Nephron progenitor cell (in vitro differentiated cells): ENCODE measurements around the gene FEM1B.

Experiments used
- DNase-seq: peaks from one replicate; pipeline ENCODE4 v3.0.0; 2021
- H3K27ac Mint-ChIP-seq: 2 replicates; pipeline ENCODE4 v1.8.0; 2021; ENCODE audit warnings: mild to moderate bottlenecking, moderate library complexity, mixed read lengths
- H3K27me3 Mint-ChIP-seq: 2 replicates; pipeline ENCODE4 v1.8.0; 2021; ENCODE audit warnings: mild to moderate bottlenecking, low read depth, mixed read lengths; ENCODE audit not compliant: poor library complexity
- H3K36me3 Mint-ChIP-seq: 2 replicates; pipeline ENCODE4 v1.8.0; 2021; ENCODE audit warnings: low read depth, mixed read lengths
- H3K4me1 Mint-ChIP-seq: 2 replicates; pipeline ENCODE4 v1.8.0; 2021; ENCODE audit warnings: mixed read lengths
- H3K4me3 Mint-ChIP-seq: 2 replicates; pipeline ENCODE4 v1.8.0; 2021; ENCODE audit warnings: mild to moderate bottlenecking, moderate library complexity, mixed read lengths
- H3K9me3 Mint-ChIP-seq: 2 replicates; pipeline ENCODE4 v1.8.0; 2021; ENCODE audit warnings: mild to moderate bottlenecking, moderate library complexity, mixed read lengths
- TF ChIP-seq, protein P1 (sequence below): fragments of 200-600 bp; sonication (generic); IDR thresholded peaks from 2 replicates; pipeline ENCODE4 v1.5.0; 2021; ENCODE audit warnings: antibody characterized with exemption

Gene FEM1B

DNA sequence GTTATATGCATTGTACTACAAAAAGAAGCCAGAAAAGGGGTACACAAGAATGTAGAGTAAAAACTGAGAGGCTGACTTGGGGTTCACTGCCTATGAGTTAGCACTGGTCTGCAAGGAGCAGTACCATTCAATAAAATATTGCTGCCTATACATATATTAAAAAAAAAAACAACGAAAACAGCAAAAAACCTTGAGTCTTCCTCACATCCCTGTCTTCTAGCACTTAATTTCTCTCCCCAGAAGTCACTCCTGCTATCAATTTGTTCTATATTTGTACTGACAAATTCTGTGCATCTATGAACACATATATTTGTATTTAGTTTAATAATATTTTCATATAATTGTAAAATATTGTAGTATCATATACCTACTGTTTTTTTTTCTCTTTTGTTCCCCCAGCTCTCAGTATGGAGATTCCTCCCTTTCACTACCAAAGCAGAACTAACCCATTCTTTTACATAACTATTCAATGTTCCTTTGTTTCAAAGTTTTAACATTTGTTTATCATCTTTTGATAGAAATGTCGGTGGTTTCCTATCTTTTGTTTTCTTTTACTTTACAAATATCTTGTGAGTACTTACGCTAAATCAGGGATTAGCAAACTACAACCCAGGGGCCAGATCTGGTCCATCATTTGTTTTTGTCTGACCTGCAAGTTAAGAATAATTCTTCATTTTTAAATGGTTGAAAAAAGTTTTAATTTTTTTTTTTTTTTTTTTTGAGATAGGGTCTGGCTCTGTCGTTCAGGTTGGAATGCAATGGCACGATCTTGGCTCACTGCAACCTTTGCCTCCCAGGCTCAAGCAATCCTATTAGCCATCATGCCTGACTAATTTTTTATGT is 14.8 kb upstream of the FEM1B start:
- no peak overlapping the region for H3K27ac Mint-ChIP-seq
- no peak overlapping the region for H3K4me3 Mint-ChIP-seq
- no peaks in the 10 kb centered on the region for H3K36me3 Mint-ChIP-seq
- no peaks in the 10 kb centered on the region for H3K4me1 Mint-ChIP-seq
- no peaks in the 10 kb centered on the region for H3K9me3 Mint-ChIP-seq
- H3K27me3 Mint-ChIP-seq: peaks cover 6% of the 10 kb centered on the region
- TF ChIP-seq, protein P1, sequence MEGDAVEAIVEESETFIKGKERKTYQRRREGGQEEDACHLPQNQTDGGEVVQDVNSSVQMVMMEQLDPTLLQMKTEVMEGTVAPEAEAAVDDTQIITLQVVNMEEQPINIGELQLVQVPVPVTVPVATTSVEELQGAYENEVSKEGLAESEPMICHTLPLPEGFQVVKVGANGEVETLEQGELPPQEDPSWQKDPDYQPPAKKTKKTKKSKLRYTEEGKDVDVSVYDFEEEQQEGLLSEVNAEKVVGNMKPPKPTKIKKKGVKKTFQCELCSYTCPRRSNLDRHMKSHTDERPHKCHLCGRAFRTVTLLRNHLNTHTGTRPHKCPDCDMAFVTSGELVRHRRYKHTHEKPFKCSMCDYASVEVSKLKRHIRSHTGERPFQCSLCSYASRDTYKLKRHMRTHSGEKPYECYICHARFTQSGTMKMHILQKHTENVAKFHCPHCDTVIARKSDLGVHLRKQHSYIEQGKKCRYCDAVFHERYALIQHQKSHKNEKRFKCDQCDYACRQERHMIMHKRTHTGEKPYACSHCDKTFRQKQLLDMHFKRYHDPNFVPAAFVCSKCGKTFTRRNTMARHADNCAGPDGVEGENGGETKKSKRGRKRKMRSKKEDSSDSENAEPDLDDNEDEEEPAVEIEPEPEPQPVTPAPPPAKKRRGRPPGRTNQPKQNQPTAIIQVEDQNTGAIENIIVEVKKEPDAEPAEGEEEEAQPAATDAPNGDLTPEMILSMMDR: no peak
- no peak for DNase-seq

DNA sequence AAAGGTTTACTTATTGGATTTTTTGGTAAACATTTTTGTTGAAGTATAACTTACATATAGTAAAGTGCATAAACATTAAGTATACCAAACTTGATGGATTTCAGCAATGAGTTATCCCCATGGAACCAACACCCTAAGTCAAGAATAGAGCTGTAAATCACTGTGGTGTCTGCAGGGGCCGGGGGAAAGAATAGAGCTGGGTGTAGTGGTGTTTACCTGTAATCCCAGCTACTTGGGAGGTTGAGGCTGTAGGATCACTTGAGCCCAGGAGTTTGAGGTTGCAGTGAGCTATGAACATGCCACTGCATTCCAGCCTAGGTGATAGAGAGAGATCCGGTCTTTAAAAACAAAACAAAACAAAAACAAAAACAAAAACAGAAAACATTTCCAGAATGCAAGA is 13.3 kb upstream of the FEM1B start:
- DNase-seq: no peak
- TF ChIP-seq, protein P1: no peak
- H3K27me3 Mint-ChIP-seq: peaks cover 6% of the 10 kb centered on the region
- H3K4me1 Mint-ChIP-seq: no peaks in the 10 kb centered on the region
- no peaks in the 10 kb centered on the region for H3K36me3 Mint-ChIP-seq
- no peak overlapping the region for H3K4me3 Mint-ChIP-seq
- H3K9me3 Mint-ChIP-seq: no peaks in the 10 kb centered on the region
- no peak overlapping the region for H3K27ac Mint-ChIP-seq

DNA sequence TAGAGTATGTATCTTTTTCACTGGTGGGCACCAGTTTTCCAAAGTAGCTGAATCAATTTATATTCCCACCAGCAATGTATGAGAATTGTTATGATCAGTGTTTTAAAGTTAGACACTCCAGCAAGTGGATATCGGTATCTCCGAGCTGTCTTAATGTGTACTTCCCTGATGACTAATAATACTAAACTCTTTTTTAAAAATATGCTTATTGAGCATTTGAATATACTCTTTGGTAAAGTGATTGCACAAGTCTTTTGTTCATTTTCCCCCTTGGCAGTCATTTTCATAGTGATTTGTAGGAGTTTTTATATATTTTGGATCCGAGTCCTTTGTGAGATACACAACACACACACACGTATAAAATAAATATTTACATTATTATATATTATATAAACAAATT is 12.5 kb upstream of the FEM1B start:
- H3K27ac Mint-ChIP-seq: no peak overlapping the region
- no peak for DNase-seq
- TF ChIP-seq, protein P1: no peak
- no peaks in the 10 kb centered on the region for H3K4me1 Mint-ChIP-seq
- peaks cover 10% of the 10 kb centered on the region for H3K27me3 Mint-ChIP-seq
- H3K4me3 Mint-ChIP-seq: no peak overlapping the region
- no peaks in the 10 kb centered on the region for H3K9me3 Mint-ChIP-seq
- no peaks in the 10 kb centered on the region for H3K36me3 Mint-ChIP-seq

DNA sequence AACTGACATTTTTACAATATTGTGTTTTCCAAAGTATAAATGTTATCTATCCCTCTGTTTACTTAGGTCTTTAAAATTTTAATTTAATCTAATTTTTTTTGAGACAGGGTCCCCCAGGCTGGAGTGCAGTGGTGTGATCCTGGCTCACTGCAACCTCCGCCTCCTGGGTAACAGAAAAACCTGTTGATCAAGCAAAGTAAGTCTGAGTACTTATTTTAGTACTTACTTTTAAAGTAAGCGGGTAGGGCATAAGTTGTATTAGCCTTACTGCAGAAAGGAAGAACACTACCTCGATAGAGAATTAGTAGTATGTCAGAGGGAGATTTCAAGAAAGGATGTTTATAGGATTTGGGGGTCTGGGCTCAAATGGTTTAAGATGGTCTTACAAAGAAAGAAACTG is 11.9 kb upstream of the FEM1B start:
- Mint-ChIP-seq H3K9me3 (no peaks in the 10 kb centered on the region), H3K4me3 (no peak overlapping the region), H3K36me3 (no peaks in the 10 kb centered on the region), H3K27ac (no peak overlapping the region), H3K27me3 (peaks cover 10% of the 10 kb centered on the region), H3K4me1 (no peaks in the 10 kb centered on the region)
- TF ChIP-seq, protein P1: no peak
- no peak for DNase-seq

DNA sequence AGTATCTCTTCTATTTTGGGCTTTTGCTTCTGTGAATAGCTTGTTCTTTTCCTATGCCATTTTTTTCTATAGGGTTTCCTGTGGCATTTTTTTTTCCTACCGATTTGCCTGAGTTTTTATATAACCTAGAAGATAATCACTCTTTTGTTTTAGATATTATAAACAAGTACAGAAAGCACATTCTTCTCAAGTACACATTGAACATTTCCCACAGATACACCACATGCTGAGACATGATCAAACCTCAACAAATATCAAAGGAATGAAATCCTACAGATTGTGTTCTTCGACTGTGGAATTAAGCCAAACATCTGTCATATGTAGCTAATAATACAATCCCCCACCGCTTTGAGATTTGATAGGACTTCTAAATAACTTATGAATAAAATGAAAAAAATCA is 9.1 kb upstream of the FEM1B start:
- Mint-ChIP-seq H3K4me3 (no peak overlapping the region), H3K36me3 (no peaks in the 10 kb centered on the region), H3K9me3 (no peaks in the 10 kb centered on the region), H3K27ac (no peak overlapping the region), H3K27me3 (peaks cover 10% of the 10 kb centered on the region), H3K4me1 (peaks cover 18% of the 10 kb centered on the region)
- DNase-seq: no peak
- TF ChIP-seq, protein P1: no peak
